Liver (tissue), 3 donors: ENCODE measurements around the gene DEAF1.

ENCODE experiments used
- HNF4G ChIP-seq: IDR thresholded peaks from 2 replicates; pipeline ENCODE4 v1.6.1; 2016; ENCODE audit warnings: antibody characterized with exemption
- JUND ChIP-seq, 2 donors: IDR thresholded peaks; 2 replicates each; pipeline ENCODE4 v1.6.1; 2016; ENCODE audit warnings: antibody characterized with exemption in 2 of 2
- SP1 ChIP-seq: IDR thresholded peaks from 2 replicates; pipeline ENCODE4 v1.6.1; 2018; ENCODE audit warnings: antibody characterized with exemption, mild to moderate bottlenecking
- TF ChIP-seq, protein P1 (sequence below): fragments of 150-350 bp; IDR thresholded peaks from 2 replicates; pipeline ENCODE4 v1.5.1; 2017; ENCODE audit warnings: improper control_type of control experiment, low read depth, low read length; ENCODE audit not compliant: missing input control
- donor health status: healthy.
- donor health status: healthy.

- no peak for TF ChIP-seq HNF4G
- TF ChIP-seq, protein P1, sequence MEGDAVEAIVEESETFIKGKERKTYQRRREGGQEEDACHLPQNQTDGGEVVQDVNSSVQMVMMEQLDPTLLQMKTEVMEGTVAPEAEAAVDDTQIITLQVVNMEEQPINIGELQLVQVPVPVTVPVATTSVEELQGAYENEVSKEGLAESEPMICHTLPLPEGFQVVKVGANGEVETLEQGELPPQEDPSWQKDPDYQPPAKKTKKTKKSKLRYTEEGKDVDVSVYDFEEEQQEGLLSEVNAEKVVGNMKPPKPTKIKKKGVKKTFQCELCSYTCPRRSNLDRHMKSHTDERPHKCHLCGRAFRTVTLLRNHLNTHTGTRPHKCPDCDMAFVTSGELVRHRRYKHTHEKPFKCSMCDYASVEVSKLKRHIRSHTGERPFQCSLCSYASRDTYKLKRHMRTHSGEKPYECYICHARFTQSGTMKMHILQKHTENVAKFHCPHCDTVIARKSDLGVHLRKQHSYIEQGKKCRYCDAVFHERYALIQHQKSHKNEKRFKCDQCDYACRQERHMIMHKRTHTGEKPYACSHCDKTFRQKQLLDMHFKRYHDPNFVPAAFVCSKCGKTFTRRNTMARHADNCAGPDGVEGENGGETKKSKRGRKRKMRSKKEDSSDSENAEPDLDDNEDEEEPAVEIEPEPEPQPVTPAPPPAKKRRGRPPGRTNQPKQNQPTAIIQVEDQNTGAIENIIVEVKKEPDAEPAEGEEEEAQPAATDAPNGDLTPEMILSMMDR = no peak
- no peak for TF ChIP-seq SP1
- no peak for TF ChIP-seq JUND (IDR thresholded peaks at IDR 0.05)
These were observed 68.3 kb downstream of the DEAF1 start, which contains the start of gene SCT for GRCh38 chr11:626475-627307.
